GDM1 (cell line): ENCODE measurements around the gene TAAR5.
"Not testable (repeated sequence)": the region's sequence is repeated elsewhere in the genome, so short reads cannot be mapped to it uniquely, and the experiment has no call there.

Source experiments
- DNase-seq: peaks from one replicate; lab custom pipeline; 2025; lab: John Stamatoyannopoulos, UW

TAAR5 gene

GRCh38 chr6:132570221-132570777 lies 19.2 kb downstream of the TAAR5 start, which contains the start of gene TAAR6:
Gene TAAR6 (plus strand): TSS chr6:132570322. CDS start chr6:132570322, 0 bp downstream.
- no peak for DNase-seq

- DNase-seq, result no peak
Observed at GRCh38 chr6:132569170-132569569, 20.4 kb downstream of the TAAR5 start.

GRCh38 chr6:132568611-132569010 lies 20.9 kb downstream of the TAAR5 start:
- DNase-seq, result no peak

GRCh38 chr6:132567566-132567965 lies 22.0 kb downstream of the TAAR5 start:
- no peak for DNase-seq

- no peak for DNase-seq
Observed at GRCh38 chr6:132566404-132566803, 23.1 kb downstream of the TAAR5 start.

GRCh38 chr6:132560087-132560486 lies 29.5 kb downstream of the TAAR5 start:
- DNase-seq, result not testable (repeated sequence)

- DNase-seq, result no peak
Observed at GRCh38 chr6:132552372-132552771, 37.2 kb downstream of the TAAR5 start, which contains the start of gene TAAR8. Gene TAAR8 (plus strand): TSS chr6:132552672. CDS start chr6:132552693, 21 bp downstream.

GRCh38 chr6:132551214-132551613 lies 38.3 kb downstream of the TAAR5 start:
- no peak for DNase-seq

DNA sequence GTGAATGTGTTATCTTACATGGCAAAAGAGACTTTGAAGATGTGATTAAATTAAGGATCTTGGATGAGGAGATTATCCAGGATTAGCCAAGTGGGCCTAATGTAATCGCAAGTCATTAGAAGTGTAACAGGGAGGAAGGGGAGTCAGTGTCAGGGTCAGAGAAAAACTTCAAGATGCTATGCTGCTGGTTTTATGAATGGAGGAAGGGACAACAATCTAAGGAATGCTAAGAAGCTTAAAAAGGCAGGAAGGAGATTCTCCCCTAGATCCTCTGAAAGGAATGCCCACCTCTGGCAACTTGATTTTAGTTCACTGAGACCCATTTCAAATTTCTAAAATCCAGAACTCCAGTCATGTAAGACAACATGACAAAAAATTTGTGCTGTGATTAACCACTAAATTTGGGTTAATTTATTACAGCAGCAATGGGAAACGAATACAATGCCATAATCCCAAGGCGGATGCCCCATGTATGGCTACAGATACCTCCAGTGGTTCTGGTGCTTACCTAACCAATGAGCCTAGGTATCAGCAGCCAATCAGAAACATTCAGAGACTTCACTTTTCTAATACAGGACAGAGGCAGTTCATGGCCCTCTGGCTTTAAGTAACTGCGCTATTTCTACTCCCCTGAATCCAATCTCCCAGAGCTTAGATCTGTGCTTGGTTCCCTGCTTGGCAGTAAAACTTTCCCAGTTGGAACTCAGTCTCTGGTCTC lies 40.6 kb downstream of the TAAR5 start:
- no peak for DNase-seq

- DNase-seq, result no peak
Observed at GRCh38 chr6:132544826-132545225, 44.7 kb downstream of the TAAR5 start.
